GM19328 (cell line): Measurements from ENCODE around the gene NLRP3.
A peak's percentile ranks its signal among the peaks of the same experiment; 100 is the strongest.

Source experiments
- ATAC-seq: cut with Tn5 transposase; IDR thresholded peaks from one replicate; pipeline ENCODE4 v1.9.1; 2021; ENCODE audit warnings: mild to moderate bottlenecking, moderate library complexity; ENCODE audit not compliant: unreplicated experiment

The NLRP3 gene

GRCh38 chr1:247435759-247436147, 19.8 kb downstream of the NLRP3 start:
- no peak for ATAC-seq

- ATAC-seq = no peak
Observed at GRCh38 chr1:247437551-247438505, 21.9 kb downstream of the NLRP3 start.

- ATAC-seq = peak; percentile 98
Observed at GRCh38 chr1:247440001-247440620, 24.1 kb downstream of the NLRP3 start.

GRCh38 chr1:247441606-247442005, 25.6 kb downstream of the NLRP3 start:
- ATAC-seq = no peak

- no peak for ATAC-seq
Observed at GRCh38 chr1:247442164-247442563, 26.2 kb downstream of the NLRP3 start.

- ATAC-seq = no peak
Observed at GRCh38 chr1:247443641-247444040, 27.7 kb downstream of the NLRP3 start.

- no peak for ATAC-seq
Observed at GRCh38 chr1:247444571-247444970, 28.6 kb downstream of the NLRP3 start.

- no peak for ATAC-seq
Observed at GRCh38 chr1:247445526-247446356, 29.8 kb downstream of the NLRP3 start.

GRCh38 chr1:247447162-247447909, 31.4 kb downstream of the NLRP3 start:
- ATAC-seq = no peak

GRCh38 chr1:247448107-247448791, 32.3 kb downstream of the NLRP3 start:
- no peak for ATAC-seq

GRCh38 chr1:247451388-247452010, 35.5 kb downstream of the NLRP3 start:
- ATAC-seq = no peak

GRCh38 chr1:247452447-247453039, 36.6 kb downstream of the NLRP3 start:
- no peak for ATAC-seq

GRCh38 chr1:247453245-247453644, 37.3 kb downstream of the NLRP3 start:
- no peak for ATAC-seq

GRCh38 chr1:247453997-247454396, 38.0 kb downstream of the NLRP3 start:
- no peak for ATAC-seq

- no peak for ATAC-seq
Observed at GRCh38 chr1:247456021-247456420, 40.0 kb downstream of the NLRP3 start.

- ATAC-seq = no peak
Observed at GRCh38 chr1:247456914-247457639, 41.1 kb downstream of the NLRP3 start.

GRCh38 chr1:247459507-247459906, 43.5 kb downstream of the NLRP3 start:
- ATAC-seq = no peak

GRCh38 chr1:247465796-247466195, 49.8 kb downstream of the NLRP3 start:
- ATAC-seq = no peak

GRCh38 chr1:247467129-247467528, 51.2 kb downstream of the NLRP3 start:
- no peak for ATAC-seq
